HG02885 (cell line): ENCODE data around the gene METTL16.
"Not testable (repeated sequence)": the region's sequence is repeated elsewhere in the genome, so short reads cannot be mapped to it uniquely, and the experiment has no call there.

Experiments used
- ATAC-seq: cut with Tn5 transposase; IDR thresholded peaks from one replicate; pipeline ENCODE4 v1.9.1; 2021; ENCODE audit warnings: mild to moderate bottlenecking; ENCODE audit not compliant: unreplicated experiment, poor library complexity

The METTL16 gene

DNA sequence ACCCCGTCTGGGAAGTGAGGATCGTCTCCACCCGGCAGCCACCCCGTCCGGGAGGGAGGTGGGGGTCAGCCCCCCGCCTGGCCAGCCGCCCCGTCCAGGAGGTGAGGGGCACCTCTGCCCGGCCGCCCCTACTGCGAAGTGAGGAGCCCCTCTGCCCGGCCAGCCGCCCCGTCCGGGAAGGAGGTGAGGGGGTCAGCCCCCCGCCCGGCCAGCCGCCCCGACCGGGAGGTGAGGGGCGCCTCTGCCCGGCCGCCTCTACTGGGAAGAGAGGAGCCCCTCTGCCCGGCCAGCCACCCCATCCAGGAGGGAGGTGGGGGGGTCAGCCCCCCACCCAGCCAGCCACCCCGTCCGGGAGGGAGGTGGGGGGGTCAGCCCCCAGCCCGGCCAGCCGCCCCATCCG lies 4.7 kb downstream of the METTL16 start:
- not testable (repeated sequence) for ATAC-seq

GRCh38 chr17:2503627-2504026 lies 8.1 kb downstream of the METTL16 start:
- ATAC-seq: no peak

DNA sequence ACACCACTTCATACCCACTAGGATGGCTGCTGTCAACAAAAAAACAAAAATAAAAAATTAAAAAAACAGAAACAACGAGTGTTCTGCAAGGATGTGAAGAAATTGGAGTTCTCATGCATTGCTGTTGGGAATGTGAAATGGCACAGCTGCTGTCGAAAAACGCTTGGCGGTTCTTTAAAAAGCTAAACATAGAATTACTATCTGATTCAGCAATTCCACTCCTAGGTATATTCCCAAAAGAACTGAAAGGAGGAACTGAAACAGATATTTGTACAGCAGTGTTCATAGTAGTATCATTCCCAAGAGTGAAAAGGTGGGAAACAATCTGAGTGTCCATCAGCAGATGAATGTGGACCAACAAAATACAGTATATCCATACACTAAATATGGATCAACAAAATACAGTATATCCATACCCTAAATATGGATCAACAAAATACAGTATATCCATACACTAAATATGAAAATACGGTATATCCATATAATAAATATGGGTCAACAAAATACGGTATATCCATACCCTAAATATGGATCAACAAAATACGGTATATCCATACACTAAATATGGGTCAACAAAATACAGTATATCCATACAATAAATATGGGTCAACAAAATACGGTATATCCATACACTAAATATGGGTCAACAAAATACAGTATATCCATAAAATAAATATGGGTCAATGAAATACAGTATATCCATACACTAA lies 8.7 kb downstream of the METTL16 start:
- no peak for ATAC-seq

DNA sequence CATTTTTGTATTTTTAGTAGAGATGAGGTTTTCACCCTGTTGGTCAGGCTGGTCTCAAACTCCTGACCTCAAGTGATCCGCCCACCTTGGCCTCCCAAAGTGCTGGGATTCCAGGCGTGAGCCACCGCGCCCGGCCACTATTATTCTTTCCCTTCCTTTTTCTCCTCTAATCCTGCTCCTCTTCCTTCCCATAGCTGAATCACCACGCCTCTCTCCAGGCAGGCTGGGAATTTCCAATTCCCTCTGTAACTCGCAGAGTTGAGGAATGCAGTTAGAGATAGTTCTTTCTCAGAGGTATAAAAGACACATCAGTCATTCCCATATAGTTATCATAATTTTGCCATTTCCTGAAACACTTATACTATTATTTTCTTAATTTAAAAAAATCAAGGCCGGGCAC lies 11.2 kb downstream of the METTL16 start:
- ATAC-seq: no peak

- ATAC-seq: not testable (repeated sequence)
Measured at GRCh38 chr17:2489286-2489685, 22.4 kb downstream of the METTL16 start.

DNA sequence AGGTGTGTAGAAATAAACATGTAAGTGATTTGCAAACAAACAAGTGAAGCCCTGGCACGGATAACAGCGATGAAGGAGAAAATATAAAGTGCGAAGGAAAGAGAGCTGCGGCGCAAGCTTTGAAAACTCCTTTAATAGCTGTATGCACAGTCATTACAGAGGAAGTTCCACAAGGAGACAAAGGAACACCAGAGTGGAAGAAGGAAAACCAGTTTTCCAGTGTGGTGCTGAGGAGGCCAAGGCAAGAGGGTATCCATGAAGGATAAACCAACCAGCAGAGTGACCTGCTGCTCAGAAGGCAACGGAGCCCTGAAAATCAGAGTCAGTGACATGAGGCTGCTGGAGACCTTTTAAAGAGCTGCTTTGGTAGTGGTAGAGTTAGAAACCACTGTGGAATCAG lies 24.4 kb downstream of the METTL16 start:
- no peak for ATAC-seq

GRCh38 chr17:2486709-2487108 lies 25.0 kb downstream of the METTL16 start:
- ATAC-seq: not testable (repeated sequence)

DNA sequence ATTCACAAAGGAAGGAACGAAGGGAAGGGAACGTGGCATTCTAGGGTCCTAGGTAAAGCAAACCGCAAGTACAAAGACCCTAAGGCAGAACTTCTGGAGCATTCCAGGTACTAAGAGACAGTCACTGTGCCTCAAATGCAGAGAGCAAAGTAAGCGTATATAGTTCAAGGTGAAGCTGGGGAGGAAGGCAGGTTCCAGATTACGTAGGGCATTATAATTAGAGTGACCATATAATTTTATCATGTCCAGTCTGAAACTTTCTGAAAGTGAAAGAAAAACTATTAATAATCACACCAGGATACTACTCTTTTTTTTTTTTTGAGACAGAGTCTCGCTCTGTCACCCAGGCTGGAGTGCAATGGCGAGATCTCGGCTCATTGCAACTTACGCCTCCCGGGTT lies 25.7 kb downstream of the METTL16 start:
- no peak for ATAC-seq

DNA sequence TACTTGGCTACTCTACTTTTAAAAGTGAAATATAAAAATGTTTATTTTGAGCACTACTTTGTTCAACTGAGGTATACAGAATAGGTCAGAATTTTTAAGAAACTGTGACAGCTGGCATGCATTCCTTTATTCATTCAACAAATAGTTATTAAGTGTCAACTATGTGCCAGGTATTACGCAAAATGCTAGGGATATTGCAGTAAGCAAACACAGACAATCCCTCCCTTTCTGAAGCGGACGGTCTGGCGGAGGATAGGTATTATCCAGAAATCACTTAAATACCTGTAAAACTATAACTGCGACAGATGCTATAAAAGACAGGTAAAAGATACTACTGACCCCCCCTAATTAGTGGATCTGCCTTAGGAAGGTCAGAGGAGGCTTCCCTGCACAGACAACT lies 26.1 kb downstream of the METTL16 start:
- ATAC-seq: no peak

GRCh38 chr17:2484876-2485275 lies 26.8 kb downstream of the METTL16 start:
- no peak for ATAC-seq

GRCh38 chr17:2483084-2483483 lies 28.6 kb downstream of the METTL16 start:
- no peak for ATAC-seq

GRCh38 chr17:2482218-2482617 lies 29.5 kb downstream of the METTL16 start:
- no peak for ATAC-seq

DNA sequence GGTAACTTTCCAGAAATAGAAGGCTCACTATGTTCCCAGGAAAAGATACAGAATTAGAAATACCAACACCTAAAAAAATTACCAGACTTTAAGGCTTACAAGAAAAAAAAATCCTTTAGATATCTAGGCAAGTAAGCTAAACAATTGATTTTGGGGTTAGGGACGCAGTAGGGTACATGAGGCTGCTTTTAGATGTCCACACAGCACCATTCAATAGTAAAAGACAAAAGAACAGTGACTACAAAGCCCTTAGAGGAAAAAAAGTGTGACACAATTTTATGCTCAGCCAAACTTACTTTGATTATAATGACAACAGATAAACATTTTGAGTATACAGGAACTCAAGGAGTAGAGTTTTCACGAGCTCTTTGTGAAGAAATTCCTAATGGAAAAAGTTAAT lies 29.9 kb downstream of the METTL16 start:
- no peak for ATAC-seq

DNA sequence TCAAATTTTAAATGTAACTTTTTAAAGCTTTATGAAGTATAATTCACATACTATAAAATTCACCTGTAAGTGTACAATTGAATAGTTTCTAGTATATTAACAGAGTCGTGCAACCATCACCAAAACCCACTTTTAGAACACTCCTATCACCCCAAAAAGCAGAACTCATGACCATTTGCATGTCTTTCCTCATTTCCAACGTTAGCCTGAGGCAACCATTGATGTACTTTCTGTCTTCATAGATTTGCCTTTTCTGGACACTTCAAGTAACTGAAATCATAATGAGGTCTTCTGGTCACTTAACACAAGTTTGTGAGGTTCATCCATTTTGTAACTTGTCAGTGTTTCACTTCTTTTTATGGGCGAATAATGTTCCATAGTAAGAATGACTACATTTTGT lies 33.2 kb downstream of the METTL16 start:
- ATAC-seq: no peak

GRCh38 chr17:2475056-2475455 lies 36.6 kb downstream of the METTL16 start:
- ATAC-seq: no peak

- no peak for ATAC-seq
Measured at GRCh38 chr17:2474371-2474770, 37.3 kb downstream of the METTL16 start.

DNA sequence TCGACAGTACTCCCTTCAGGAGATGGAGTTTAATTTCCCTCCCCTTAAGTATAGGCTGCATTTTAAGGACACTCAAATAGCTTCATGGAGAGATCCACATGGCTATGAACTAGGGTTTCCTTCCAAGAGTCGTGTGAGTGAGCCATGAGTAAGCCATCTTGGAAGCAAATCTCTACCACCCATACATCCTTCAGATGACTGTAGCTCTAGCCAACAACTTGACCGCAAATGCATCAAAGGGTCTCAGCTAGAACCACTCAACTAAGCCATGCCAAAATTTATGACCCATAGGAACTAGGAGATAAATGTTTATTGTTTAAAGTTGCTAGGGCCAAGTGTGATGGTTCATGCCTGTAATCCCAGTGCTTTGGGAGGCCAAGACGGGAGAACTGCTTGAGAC lies 43.4 kb downstream of the METTL16 start:
- no peak for ATAC-seq

DNA sequence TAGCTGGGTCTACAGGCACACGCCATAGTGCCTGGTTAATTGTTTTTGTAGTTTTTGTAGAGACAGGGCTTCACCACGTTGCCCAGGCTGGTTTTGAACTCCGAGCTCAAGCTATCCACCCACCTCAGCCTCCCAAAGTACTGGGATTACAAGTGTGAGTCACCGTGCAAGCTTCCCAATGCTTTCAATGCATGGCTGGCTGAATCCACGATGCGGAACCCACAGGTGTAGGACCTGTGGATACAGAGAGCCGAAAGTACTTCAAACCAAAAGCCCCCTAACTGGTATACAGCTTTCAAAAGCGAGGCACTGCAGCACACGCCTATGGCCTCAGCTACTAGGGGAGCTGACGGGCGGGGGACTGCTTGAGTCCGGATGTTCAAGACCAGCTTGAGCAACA lies 44.8 kb downstream of the METTL16 start:
- ATAC-seq: no peak

- no peak for ATAC-seq
Measured at GRCh38 chr17:2462481-2462880, 49.2 kb downstream of the METTL16 start.

DNA sequence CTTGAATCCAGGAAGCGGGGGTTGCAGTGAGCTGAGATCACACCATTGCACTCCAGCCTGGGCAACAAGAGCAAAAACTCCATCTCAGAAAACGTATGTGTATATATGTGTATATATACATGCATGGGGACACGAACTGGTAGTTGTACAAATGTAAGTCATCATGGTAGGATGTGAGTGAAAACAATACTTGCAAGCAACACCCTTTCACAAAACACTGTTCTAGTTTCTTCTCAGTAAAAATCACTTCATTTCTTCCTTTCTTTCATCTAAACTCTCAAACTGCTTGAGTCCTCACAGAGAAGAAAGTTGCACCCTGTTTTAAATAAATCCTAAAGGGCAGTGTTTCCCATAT lies 51.8 kb downstream of the METTL16 start:
- ATAC-seq: no peak

DNA sequence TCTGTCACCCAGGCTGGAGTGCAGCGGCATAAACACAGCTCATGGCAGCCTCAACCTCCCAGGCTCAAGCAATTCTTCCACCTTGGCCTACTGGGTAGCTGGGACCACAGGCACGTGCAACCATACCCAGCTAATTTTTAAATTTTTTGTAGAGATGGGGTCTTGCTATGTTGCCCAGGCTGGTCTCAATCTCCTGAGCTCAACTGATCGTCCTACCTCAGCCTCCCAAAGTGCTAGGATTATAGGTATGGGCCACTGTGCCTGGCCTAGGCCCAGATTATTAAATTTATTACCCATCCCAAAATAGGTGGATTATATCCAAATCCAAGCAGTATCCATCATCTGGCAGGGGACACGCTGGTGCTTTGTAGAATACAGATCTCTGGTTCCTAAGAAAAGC lies 53.8 kb downstream of the METTL16 start:
- no peak for ATAC-seq

GRCh38 chr17:2456475-2456874 lies 55.2 kb downstream of the METTL16 start:
- ATAC-seq: no peak

GRCh38 chr17:2455956-2456355 lies 55.7 kb downstream of the METTL16 start:
- no peak for ATAC-seq
